ENCODE results near the gene MKRN3.

DNA sequence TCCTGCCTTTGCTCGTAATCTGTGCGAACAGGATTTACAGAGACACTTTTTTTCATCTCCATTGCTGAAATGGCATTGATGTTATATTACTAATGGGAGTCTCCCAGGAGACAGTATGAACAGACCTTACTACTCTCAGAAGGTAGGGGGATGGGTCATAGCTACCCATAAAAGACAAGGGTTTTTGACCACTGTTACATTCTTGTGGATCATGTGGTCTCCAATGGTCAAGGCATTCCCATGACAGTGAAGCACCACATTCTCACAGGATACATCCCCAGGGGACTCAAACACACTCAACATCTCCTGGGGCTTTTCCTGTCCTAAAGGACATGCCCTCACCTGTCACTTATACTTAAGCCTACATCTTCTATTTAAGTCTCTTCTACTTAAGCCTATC is 40.8 kb downstream of the MKRN3 start:
- TF ChIP-seq, protein P1, sequence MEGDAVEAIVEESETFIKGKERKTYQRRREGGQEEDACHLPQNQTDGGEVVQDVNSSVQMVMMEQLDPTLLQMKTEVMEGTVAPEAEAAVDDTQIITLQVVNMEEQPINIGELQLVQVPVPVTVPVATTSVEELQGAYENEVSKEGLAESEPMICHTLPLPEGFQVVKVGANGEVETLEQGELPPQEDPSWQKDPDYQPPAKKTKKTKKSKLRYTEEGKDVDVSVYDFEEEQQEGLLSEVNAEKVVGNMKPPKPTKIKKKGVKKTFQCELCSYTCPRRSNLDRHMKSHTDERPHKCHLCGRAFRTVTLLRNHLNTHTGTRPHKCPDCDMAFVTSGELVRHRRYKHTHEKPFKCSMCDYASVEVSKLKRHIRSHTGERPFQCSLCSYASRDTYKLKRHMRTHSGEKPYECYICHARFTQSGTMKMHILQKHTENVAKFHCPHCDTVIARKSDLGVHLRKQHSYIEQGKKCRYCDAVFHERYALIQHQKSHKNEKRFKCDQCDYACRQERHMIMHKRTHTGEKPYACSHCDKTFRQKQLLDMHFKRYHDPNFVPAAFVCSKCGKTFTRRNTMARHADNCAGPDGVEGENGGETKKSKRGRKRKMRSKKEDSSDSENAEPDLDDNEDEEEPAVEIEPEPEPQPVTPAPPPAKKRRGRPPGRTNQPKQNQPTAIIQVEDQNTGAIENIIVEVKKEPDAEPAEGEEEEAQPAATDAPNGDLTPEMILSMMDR (IDR thresholded peaks at IDR 0.05; ENCODE audit: poor library complexity, severe bottlenecking) = no peak
- TF ChIP-seq RAD21 (conservative IDR thresholded peaks at IDR 0.05) (no peak), POLR2AphosphoS5 (IDR thresholded peaks at IDR 0.05) (no peak), TAF1 (IDR thresholded peaks at IDR 0.05; ENCODE audit: low read depth) (no peak)

Measured in neural cell (in vitro differentiated cells).